Subcutaneous adipose tissue (tissue), 4 donors: ENCODE data around the gene TXNDC9. TPM values are rescaled to one million over a fixed set of nuclear protein-coding genes. Genes with fewer than 3 reads are reported as not detected.
"Not testable (repeated sequence)": the region's sequence is repeated elsewhere in the genome, so short reads cannot be mapped to it uniquely, and the experiment has no call there.

Experiments
- CTCF ChIP-seq: fragments of 450-650 bp; IDR thresholded peaks from one replicate; pipeline ENCODE4 v1.5.1; 2016; ENCODE audit warnings: low read depth, mild to moderate bottlenecking, control low read depth, antibody characterized with exemption, moderate library complexity
- total RNA-seq, 4 donors: library from RNA; depleted of rRNA; stranded (reverse); fragments of >200 nt; gene quantifications; one replicate each; pipeline ENCODE4 v1.1.0, GENCODE V29; 2016

Gene TXNDC9
- total RNA-seq, 4 donors from 2014 or later, result 27.1 to 73.2 (median 36.5) TPM

GRCh38 chr2:99340669-99341236, 4.6 kb upstream of the TXNDC9 start:
- no peak for TF ChIP-seq CTCF

GRCh38 chr2:99338029-99338585, 2.0 kb upstream of the TXNDC9 start:
- TF ChIP-seq CTCF, result no peak

GRCh38 chr2:99337113-99338028, 1.2 kb upstream of the TXNDC9 start, which contains the start of gene EIF5B:
Gene EIF5B, plus strand, starts transcription at chr2:99337389. Its CDS starts 166 bp downstream, at chr2:99337555.
- TF ChIP-seq CTCF, result no peak

- no peak for TF ChIP-seq CTCF
These were observed 625 bp upstream of the TXNDC9 start for GRCh38 chr2:99336804-99337112.

GRCh38 chr2:99325384-99325783, 10.7 kb downstream of the TXNDC9 start:
- TF ChIP-seq CTCF, result no peak

GRCh38 chr2:99317161-99317872, 18.8 kb downstream of the TXNDC9 start:
- no peak for TF ChIP-seq CTCF

GRCh38 chr2:99301097-99301496, 35.0 kb downstream of the TXNDC9 start, which contains the start of gene LYG1:
Gene LYG1, minus strand, starts transcription at chr2:99301197. Its CDS starts 5,527 bp downstream, at chr2:99295670.
- not testable (repeated sequence) for TF ChIP-seq CTCF
